ENCODE results near the gene CPM.

GRCh38 chr12:68831272-68831671 is 101.7 kb downstream of the CPM start:
- TF ChIP-seq CTCF (IDR thresholded peaks at IDR 0.05; ENCODE audit: insufficient read depth, low read length, poor library complexity, severe bottlenecking) (no peak), EZH2phosphoT487 (conservative IDR thresholded peaks at IDR 0.05; ENCODE audit: low read length) (no peak)

All from SU-DHL-6 (cell line).